Measurements from ENCODE around the gene AKR7A3. TPM values are rescaled to one million over a fixed set of nuclear protein-coding genes. Genes with fewer than 3 reads are reported as not detected.

The AKR7A3 gene
- total RNA-seq, 1 donor from 2014 or later = 4.6 TPM

GRCh38 chr1:19268445-19268844 lies 20.1 kb downstream of the AKR7A3 start:
- Mint-ChIP-seq H3K36me3 (no peaks in the 10 kb centered on the region), H3K27ac (no peak overlapping the region), H3K9me3 (no peaks in the 10 kb centered on the region), H3K27me3 (no peaks in the 10 kb centered on the region), H3K4me3 (no peak overlapping the region), H3K4me1 (ENCODE audit: unreplicated experiment) (no peaks in the 10 kb centered on the region)
- no peak for DNase-seq (ENCODE audit: extremely low spot score, unreplicated experiment)
- TF ChIP-seq CTCF (conservative IDR thresholded peaks at IDR 0.05) = no peak

- Mint-ChIP-seq H3K27ac (no peak overlapping the region), H3K4me3 (no peak overlapping the region), H3K9me3 (no peaks in the 10 kb centered on the region), H3K36me3 (no peaks in the 10 kb centered on the region), H3K27me3 (no peaks in the 10 kb centered on the region), H3K4me1 (ENCODE audit: unreplicated experiment) (no peaks in the 10 kb centered on the region)
- DNase-seq (ENCODE audit: extremely low spot score, unreplicated experiment) = no peak
- no peak for TF ChIP-seq CTCF (conservative IDR thresholded peaks at IDR 0.05)
Observed at GRCh38 chr1:19262744-19263143, 25.8 kb downstream of the AKR7A3 start.

GRCh38 chr1:19262047-19262446 lies 26.5 kb downstream of the AKR7A3 start:
- TF ChIP-seq CTCF (conservative IDR thresholded peaks at IDR 0.05) = no peak
- Mint-ChIP-seq H3K27ac (no peak overlapping the region), H3K4me1 (ENCODE audit: unreplicated experiment) (no peaks in the 10 kb centered on the region), H3K27me3 (no peaks in the 10 kb centered on the region), H3K9me3 (no peaks in the 10 kb centered on the region), H3K4me3 (no peak overlapping the region), H3K36me3 (peaks cover 3% of the 10 kb centered on the region)
- DNase-seq (ENCODE audit: extremely low spot score, unreplicated experiment) = no peak

GRCh38 chr1:19260211-19261138 lies 28.1 kb downstream of the AKR7A3 start:
- H3K9me3 Mint-ChIP-seq = no peaks in the 10 kb centered on the region
- DNase-seq (ENCODE audit: extremely low spot score, unreplicated experiment) = no peak
- no peaks in the 10 kb centered on the region for H3K27me3 Mint-ChIP-seq
- TF ChIP-seq CTCF (conservative IDR thresholded peaks at IDR 0.05) = no peak
- H3K4me3 Mint-ChIP-seq = no peak overlapping the region
- peaks cover 5% of the 10 kb centered on the region for H3K36me3 Mint-ChIP-seq
- no peaks in the 10 kb centered on the region for H3K4me1 Mint-ChIP-seq (ENCODE audit: unreplicated experiment)
- H3K27ac Mint-ChIP-seq = no peak overlapping the region

GRCh38 chr1:19258353-19258752 lies 30.2 kb downstream of the AKR7A3 start:
- H3K9me3 Mint-ChIP-seq = no peaks in the 10 kb centered on the region
- no peak for DNase-seq (ENCODE audit: extremely low spot score, unreplicated experiment)
- H3K36me3 Mint-ChIP-seq = peaks cover 5% of the 10 kb centered on the region
- TF ChIP-seq CTCF (conservative IDR thresholded peaks at IDR 0.05) = no peak
- no peaks in the 10 kb centered on the region for H3K27me3 Mint-ChIP-seq
- H3K27ac Mint-ChIP-seq = no peak overlapping the region
- peaks cover 6% of the 10 kb centered on the region for H3K4me1 Mint-ChIP-seq (ENCODE audit: unreplicated experiment)
- no peak overlapping the region for H3K4me3 Mint-ChIP-seq

Measured in type B pancreatic cell (in vitro differentiated cells).